ENCODE results near the gene NACA.

Gene NACA

GRCh38 chr12:56687223-56688128 is 37.6 kb downstream of the NACA start:
- peak; percentile 62 for DNase-seq (ENCODE audit: low spot score)

GRCh38 chr12:56684745-56685359 is 40.2 kb downstream of the NACA start:
- DNase-seq (ENCODE audit: low spot score): no peak

GRCh38 chr12:56682323-56682722 is 42.8 kb downstream of the NACA start:
- no peak for DNase-seq (ENCODE audit: low spot score)

- no peak for DNase-seq (ENCODE audit: low spot score)
These were observed 45.1 kb downstream of the NACA start for GRCh38 chr12:56679883-56680575.

- no peak for DNase-seq (ENCODE audit: low spot score)
These were observed 46.2 kb downstream of the NACA start for GRCh38 chr12:56678852-56679251.

GRCh38 chr12:56677680-56678079 is 47.4 kb downstream of the NACA start:
- no peak for DNase-seq (ENCODE audit: low spot score)

GRCh38 chr12:56676851-56677580 is 48.1 kb downstream of the NACA start:
- DNase-seq (ENCODE audit: low spot score): no peak

GRCh38 chr12:56671608-56672007 is 53.5 kb downstream of the NACA start:
- DNase-seq (ENCODE audit: low spot score): no peak

- no peak for DNase-seq (ENCODE audit: low spot score)
These were observed 54.3 kb downstream of the NACA start for GRCh38 chr12:56670836-56671235.

GRCh38 chr12:56668197-56668457 is 57.0 kb downstream of the NACA start:
- no peak for DNase-seq (ENCODE audit: low spot score)

All from SW480 (cell line).